Measurements from ENCODE around the gene LZTS2. TPM values are rescaled to one million over a fixed set of nuclear protein-coding genes. Genes with fewer than 3 reads are reported as not detected.

Gene LZTS2
- total RNA-seq, 1 donor from 2014 or later: 52.6 TPM

DNA sequence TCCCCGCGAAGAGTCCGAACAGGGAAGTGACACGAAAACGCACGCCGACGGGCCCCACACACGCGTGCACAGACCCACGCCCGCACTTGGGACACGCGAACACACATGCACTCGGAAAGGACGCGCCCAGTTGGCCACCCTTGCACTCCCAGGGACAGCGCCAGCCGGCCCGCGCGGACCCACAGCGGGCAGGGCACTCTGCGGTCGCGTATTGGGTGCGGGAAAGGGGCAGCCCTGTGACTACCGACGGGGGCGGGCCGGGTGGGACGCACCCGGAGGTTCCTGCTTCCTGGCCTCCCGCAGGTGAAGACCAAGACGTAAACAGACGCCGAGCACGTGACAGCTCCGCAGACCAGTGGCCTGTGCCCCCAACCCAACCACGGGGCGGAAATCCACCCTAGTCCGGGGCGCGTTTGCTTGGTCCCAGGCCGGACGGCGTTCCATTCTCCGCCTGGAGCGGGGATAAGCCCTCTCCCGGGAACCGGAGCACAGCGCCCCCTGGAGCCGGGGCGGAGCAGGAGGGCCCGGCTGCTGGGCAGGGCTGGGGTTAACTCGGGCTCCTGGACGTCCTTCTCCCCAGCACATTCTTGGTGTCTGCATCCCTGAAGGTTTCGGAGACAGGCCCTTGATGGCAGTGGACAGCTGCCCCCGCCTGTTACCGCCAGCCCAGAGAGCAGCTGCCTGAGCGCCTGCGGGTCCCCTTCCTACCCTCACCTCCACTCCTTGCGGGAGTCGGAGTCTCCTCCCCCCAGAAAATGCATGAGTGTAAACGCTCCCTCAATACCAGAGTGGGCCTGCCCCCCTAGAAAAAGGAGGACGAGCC lies 2.0 kb upstream of the LZTS2 start:
- ATAC-seq: peak; percentile 78 to 80
- Histone ChIP-seq H3K9me3 (no peaks in the 10 kb centered on the region), H3K27ac (peak overlapping the region; percentile 98), H3K27me3 (ENCODE audit: low read depth) (no peaks in the 10 kb centered on the region), H3K4me3 (peak overlapping the region; percentile 75), H3K36me3 (peaks cover 16% of the 10 kb centered on the region), H3K4me1 (peaks cover 40% of the 10 kb centered on the region)
- TF ChIP-seq, protein P1, sequence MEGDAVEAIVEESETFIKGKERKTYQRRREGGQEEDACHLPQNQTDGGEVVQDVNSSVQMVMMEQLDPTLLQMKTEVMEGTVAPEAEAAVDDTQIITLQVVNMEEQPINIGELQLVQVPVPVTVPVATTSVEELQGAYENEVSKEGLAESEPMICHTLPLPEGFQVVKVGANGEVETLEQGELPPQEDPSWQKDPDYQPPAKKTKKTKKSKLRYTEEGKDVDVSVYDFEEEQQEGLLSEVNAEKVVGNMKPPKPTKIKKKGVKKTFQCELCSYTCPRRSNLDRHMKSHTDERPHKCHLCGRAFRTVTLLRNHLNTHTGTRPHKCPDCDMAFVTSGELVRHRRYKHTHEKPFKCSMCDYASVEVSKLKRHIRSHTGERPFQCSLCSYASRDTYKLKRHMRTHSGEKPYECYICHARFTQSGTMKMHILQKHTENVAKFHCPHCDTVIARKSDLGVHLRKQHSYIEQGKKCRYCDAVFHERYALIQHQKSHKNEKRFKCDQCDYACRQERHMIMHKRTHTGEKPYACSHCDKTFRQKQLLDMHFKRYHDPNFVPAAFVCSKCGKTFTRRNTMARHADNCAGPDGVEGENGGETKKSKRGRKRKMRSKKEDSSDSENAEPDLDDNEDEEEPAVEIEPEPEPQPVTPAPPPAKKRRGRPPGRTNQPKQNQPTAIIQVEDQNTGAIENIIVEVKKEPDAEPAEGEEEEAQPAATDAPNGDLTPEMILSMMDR (IDR thresholded peaks at IDR 0.05): peak; percentile 95
- peak; percentile 88 for DNase-seq
- intact Hi-C loops (cut with DNase I): no loop called here

DNA sequence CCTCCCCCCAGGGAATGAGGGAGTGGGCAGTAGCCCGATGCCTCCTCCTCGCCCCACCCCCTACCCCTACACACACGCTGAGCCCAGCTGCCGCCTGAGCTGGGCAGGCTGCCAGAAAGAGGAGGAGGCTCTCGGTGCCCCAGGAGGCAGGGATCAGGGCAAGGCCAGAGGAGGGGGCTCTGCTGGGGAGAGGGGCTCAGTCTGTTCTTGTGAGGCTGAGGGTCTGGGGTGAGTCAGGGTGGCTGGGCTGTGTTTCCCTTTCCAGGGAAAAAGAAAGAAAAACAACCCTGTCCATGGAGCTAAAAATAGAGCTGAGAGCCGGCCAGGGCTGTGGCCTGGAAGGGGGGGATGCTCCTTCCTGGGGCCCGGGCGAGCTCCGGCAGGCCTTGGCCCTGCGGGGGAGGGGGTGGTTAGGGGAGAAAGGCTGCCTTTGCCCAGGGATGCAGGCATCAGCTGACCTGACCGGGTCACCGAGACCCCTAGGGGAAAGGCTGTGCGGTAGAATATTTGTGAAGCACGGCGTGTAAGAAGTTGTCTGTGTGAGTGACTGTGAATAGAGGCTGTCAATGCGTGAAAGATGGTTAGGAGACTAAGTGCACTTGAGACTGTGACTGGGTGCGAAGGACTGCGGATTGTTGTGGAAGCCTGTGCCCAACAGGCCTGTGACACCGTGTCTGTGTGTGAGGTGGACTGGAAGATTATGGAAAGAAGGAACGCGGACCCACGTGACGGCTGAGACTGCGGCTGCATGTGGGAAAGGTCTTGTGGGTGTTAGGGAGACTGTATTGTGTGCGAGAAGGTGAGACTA lies 1.2 kb upstream of the LZTS2 start:
- H3K4me3 ChIP-seq: peak overlapping the region; percentile 75
- H3K9me3 ChIP-seq: no peaks in the 10 kb centered on the region
- TF ChIP-seq, protein P1 (IDR thresholded peaks at IDR 0.05): no peak
- ATAC-seq (peak; percentile 60 to 68), DNase-seq (peak; percentile 88)
- intact Hi-C loops (cut with DNase I): no loop called here
- H3K4me1 ChIP-seq: peaks cover 48% of the 10 kb centered on the region
- H3K27me3 ChIP-seq (ENCODE audit: low read depth): no peaks in the 10 kb centered on the region
- peaks cover 16% of the 10 kb centered on the region for H3K36me3 ChIP-seq
- peak overlapping the region; percentile 98 for H3K27ac ChIP-seq

DNA sequence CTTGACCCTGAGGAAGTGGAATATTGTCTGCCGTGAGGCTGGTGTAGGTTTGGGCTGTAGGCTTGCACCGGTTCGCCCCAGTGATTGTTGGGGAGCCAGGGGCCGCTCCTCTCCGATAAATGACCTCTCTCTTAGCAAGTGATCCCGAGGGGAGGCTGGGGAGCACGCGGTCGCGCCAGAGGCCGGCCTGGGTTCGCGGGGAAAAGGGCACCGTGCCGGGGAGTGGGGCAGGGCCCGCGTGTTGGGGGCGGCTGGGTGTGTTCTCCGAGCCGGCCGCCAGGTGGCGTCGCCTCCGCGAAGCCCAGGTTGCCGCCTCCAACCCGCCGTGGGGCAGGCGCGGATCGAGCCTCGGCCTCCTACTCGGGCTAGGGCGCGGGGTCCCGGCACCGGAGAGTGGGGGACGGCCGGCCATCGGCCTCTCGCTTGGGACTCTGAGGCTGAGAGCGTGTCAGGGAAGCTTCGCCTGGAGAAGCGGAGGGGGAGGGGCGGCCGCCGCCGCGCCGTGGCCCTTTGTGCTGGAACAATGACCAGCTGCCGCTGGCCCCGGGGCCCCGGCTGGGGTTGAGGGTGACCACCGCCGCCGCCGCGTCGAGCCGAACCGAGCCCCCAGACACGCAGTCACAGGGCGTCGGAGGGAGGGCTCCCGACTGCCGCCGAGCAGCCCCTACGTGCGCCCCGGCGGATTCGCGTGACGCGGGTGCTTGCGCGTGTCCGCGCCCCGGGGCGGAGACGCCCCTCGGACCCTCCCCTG lies 442 bp upstream of the LZTS2 start:
- Histone ChIP-seq H3K27ac (peak overlapping the region; percentile 98), H3K36me3 (peaks cover 19% of the 10 kb centered on the region), H3K4me3 (peak overlapping the region; percentile 75), H3K4me1 (peaks cover 55% of the 10 kb centered on the region), H3K9me3 (no peaks in the 10 kb centered on the region), H3K27me3 (ENCODE audit: low read depth) (no peaks in the 10 kb centered on the region)
- TF ChIP-seq, protein P1 (IDR thresholded peaks at IDR 0.05): peak; percentile 94
- intact Hi-C loops (cut with DNase I): no loop called here
- DNase-seq (peak; percentile 90), ATAC-seq (peak; percentile 85 to 88)

DNA sequence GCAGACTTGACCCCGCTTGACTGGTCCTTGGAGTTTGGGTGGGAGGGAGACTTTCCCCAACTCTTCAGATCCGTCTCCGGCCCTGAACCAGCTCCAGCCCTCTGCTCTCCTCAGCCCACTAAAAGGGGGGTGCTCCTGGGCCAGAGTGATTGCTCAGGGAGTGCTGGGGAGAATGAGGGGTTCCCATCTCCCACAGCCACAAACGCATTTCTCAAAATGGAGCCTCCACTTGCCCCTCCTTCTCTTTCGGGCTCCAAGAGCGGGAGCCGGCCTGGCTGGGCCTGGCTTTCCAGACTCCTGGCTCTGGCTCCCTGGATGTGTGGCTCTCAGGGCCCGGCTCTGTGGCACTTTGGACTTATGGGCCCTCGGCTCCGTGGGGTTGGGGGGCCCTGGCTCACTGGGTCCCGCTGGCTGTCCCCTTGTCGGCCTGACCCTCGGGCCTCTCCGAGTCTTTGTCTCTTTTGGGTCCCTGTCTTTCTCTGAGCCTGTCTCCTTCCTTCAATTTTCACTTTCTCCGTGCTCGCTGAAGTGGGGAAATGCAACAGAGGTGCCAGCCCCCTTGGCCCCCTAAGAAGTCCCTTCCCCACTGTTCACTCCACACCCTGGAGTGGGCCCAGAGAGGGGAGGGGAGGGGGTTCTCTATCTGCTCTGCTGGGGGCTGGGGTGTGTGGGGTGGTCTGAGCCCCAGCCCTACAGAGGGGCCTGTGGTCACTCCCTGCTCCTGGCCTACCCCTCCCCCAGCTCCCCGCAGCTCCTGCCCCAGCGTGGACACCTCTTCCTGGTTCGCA lies 713 bp downstream of the LZTS2 start:
- peak overlapping the region; percentile 75 for H3K4me3 ChIP-seq
- no peaks in the 10 kb centered on the region for H3K9me3 ChIP-seq
- H3K36me3 ChIP-seq: peaks cover 28% of the 10 kb centered on the region
- no peaks in the 10 kb centered on the region for H3K27me3 ChIP-seq (ENCODE audit: low read depth)
- DNase-seq (no peak), ATAC-seq (no peak)
- TF ChIP-seq, protein P1 (IDR thresholded peaks at IDR 0.05): no peak
- H3K27ac ChIP-seq: peak overlapping the region; percentile 98
- H3K4me1 ChIP-seq: peaks cover 65% of the 10 kb centered on the region
- intact Hi-C loops (cut with DNase I): no loop called here
